GM19099 (cell line): ENCODE data around the gene AQP11.
A peak's percentile ranks its signal among the peaks of the same experiment; 100 is the strongest.

ENCODE experiments used
- POLR2A ChIP-seq: IDR thresholded peaks from 3 replicates; pipeline ENCODE4 v1.6.1; 2011; ENCODE audit warnings: low read depth; ENCODE audit not compliant: insufficient read length; ENCODE audit errors: extremely low read depth

AQP11 gene

DNA sequence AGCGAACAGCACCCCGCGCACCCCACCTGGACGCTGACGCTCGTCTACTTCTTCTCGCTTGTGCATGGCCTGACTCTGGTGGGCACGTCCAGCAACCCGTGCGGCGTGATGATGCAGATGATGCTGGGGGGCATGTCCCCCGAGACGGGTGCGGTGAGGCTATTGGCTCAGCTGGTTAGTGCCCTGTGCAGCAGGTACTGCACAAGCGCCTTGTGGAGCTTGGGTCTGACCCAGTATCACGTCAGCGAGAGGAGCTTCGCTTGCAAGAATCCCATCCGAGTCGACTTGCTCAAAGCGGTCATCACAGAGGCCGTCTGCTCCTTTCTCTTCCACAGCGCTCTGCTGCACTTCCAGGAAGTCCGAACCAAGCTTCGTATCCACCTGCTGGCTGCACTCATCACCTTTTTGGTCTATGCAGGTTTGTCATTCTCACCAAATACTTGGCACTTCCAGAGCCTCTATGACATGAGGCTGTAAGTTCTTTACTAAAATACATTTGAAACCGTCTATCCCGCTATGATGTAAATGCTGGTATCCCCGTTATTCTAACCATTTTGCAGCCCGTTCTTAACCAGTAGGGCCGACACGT, 535 bp downstream of the AQP11 start:
- no peak for TF ChIP-seq POLR2A

GRCh38 chr11:77592727-77593126, 3.0 kb downstream of the AQP11 start:
- no peak for TF ChIP-seq POLR2A

DNA sequence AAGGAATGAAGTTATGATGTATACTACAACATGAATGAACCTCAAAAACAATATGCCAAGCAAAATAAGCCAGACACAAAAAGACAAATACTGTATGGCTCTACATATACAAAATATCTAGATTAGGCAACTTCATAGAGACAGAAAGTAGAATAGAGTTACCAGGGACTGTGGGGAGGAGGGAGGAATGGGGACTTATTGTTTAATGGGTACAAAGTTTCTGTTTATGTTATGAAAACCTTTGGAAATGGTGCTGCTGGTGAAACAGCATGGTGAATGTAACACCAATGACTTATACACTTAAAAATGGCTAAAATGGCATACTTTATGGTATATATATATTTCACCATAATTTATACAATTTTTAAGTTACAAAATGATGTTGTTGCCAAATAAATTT, 4.1 kb downstream of the AQP11 start:
- TF ChIP-seq POLR2A = no peak

DNA sequence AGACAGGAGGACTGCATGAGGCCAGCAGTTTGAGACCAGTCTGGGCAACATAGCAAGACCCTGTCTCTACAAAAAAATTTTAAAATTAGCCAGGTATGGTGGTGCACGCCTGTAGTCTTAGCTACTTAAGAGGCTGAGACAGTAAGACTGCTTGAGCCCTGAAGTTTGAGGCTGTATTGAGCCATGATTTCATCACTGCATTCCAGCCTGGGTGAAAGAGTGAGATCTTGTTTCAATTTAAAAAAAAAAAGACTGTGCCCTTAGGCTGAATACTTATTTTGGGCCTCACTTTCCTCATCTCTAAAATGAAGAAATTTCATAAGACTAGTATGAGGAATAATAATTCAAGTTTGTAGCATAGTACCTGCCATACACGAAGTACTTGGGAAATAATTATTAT, 6.9 kb downstream of the AQP11 start:
- TF ChIP-seq POLR2A = no peak

- no peak for TF ChIP-seq POLR2A
Observed at GRCh38 chr11:77598195-77598594, 8.4 kb downstream of the AQP11 start.

DNA sequence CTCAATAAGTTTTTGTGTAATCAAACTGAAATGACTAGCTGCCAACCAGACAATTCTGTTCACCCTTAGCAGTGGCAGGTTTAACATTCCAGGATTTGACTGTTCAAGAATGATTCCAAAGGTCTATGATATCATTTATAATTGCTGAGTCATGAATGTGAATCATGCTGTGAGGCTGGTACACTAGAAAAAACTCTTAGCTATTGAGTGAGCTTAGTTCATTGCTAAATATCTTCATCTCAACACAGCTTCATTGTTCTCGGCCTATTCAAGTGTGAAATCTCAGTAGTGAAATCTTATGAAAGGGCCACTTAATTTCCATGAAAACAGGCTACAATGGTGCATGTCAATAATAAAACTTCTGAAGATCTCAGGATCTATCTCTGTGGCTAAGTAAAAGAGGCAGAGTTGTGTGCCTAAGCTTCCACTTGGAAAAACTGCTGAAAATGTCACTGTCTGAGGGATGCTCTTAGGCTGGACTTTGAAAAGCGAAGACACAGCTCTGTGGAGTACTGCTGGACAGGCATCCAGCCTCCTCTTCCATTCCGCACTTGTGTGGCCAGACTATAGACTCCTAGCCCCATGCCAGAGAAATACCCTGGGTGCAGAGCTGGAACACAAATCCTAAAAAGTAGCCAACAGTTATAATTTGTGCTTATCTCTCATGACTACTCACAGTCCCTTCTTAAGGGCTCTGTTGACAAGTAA, 12.8 kb downstream of the AQP11 start:
- no peak for TF ChIP-seq POLR2A

- TF ChIP-seq POLR2A = no peak
Observed at GRCh38 chr11:77604281-77604680, 14.5 kb downstream of the AQP11 start.

- TF ChIP-seq POLR2A = no peak
Observed at GRCh38 chr11:77609234-77609633, 19.5 kb downstream of the AQP11 start.

GRCh38 chr11:77611921-77612320, 22.2 kb downstream of the AQP11 start:
- TF ChIP-seq POLR2A = no peak

DNA sequence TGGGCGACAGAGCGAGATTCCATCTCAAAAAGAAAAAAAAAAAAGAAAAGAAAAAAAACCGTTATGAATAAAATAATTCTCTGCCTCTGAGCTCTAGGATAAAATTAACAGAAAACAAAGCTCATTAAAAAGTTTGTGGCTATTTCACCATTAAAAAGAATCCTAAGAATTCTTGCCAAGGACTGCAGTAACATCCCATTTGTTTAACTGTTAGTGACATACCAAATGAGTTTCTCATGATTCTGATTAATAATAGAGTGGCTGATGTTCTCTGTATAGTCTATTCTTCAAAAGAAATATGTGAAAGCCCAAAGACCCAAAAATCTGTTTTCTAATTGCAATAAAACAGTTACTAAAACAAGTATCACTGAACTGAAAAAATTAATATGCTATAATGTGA, 28.1 kb downstream of the AQP11 start:
- TF ChIP-seq POLR2A = no peak

GRCh38 chr11:77619576-77620198, 29.9 kb downstream of the AQP11 start:
- no peak for TF ChIP-seq POLR2A

DNA sequence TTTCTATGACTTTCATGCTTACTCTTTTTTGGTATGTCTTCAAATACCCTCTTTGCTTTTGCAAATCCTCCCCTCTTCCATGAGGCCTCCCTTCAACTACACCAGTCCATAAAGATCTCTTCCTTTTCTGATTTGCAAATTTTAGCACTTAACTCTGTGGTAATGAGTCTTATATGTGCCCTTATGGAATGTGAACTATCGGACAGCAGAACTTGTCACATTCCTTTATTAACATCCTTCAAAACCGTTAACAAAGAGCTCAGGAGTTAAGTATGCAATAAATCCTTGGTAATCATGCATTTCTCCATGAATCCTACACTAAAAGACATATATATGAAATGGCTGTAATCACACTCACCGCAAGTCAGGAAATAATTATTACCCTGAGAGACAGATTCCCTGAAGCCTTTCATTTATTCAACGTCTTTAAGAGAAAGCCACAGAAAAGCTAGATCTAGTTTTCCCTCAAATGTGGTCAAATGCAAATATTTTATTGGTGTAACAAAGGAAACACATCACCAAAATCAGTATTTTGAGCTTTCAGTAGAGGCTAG, 40.5 kb downstream of the AQP11 start:
- TF ChIP-seq POLR2A = no peak

DNA sequence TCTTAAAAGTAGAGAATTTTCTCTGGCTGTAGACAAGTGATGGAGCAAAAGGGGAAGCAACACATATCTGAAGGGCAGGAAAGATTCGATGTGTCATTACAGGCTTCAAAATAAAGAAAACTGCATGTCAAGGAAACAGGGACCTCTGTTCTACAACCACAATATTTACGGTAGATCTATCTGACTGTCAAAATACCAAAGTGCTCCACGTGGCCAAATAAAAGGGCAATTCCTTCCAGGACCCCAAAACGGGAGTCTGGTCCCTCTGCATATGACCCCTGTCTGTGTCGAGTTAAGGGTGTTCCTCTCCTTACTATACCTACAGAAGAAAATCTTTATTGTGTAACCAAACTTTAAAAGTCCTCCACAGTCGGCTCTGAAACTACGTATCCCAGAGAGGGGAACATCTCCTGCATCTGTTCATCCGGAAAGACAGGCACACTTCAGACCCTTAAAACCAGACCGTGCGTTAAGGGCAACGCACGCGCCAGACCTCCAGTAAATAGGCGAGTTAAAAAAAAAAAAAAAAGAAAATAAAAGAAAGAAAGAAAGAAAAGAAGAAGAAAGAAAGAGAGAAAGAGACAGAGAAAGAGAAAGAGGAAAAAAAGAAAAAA, 47.1 kb downstream of the AQP11 start:
- TF ChIP-seq POLR2A = no peak

DNA sequence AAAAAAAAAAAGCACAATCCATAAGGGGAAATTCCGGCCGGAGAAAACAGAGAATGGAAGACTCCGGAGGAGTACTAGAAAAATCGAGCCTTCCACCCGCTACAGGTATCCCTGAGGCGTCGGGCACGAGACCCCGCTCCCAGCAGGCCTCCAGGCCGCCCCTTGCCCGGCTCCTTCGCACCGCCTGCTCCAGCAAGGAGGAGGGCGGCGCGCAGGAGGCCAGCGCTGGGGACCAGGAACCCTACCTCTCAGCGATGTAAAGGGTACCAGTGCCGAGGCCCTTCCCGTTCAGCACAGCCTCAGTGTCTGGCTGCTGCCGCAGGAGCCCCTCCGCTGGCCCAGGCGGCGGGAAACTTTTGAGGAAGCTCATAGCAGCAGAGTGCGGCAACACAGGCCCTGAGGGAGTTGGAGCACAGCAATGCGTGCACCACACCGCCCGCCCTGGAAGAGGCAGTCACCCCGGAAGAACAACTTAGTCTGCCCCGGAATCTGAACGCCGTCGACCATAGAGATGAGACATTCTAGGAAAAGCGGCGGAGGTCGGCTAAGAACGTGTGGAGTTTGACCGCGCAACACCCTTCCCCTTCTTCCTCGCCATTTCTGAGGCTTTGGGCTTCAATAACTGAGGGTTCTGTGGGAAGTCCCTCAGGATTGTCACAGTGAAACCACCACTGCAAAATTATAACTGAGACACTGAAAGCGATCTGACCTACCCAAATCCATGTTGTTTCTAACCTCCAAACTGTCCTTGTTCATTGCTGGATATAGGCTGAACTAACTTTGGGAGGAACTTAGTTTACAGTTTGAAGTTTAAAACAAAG, 47.8 kb downstream of the AQP11 start, which contains the start of gene CLNS1A:
TSS of gene CLNS1A (minus strand) at position 450 of the 821 bp plus-strand sequence. CDS start at position 370, 80 bp downstream.
- peak; percentile 94 for TF ChIP-seq POLR2A

- no peak for TF ChIP-seq POLR2A
Observed at GRCh38 chr11:77642228-77642627, 52.5 kb downstream of the AQP11 start.
